SK-N-SH (cell line): ENCODE results near the gene RBL2. TPM values are rescaled to one million over a fixed set of nuclear protein-coding genes. Genes with fewer than 3 reads are reported as not detected.

Source experiments
- CTCF ChIA-PET: fragments of 300-600, 350-600 bp; formaldehyde crosslinking; extraction: SDS; loops from one replicate; lab custom pipeline; 2021; lab: Yijun Ruan, JAX
- POLR2A ChIA-PET: fragments of 350-600 bp; sonication (Branson Sonifier 250); formaldehyde crosslinking; extraction: SDS; loops from one replicate; lab custom pipeline; 2020; ENCODE audit warnings: antibody characterized with exemption, inconsistent platforms; lab: Yijun Ruan, JAX
- DNase-seq: peaks from one replicate; pipeline ENCODE4 v3.0.0; 2012
- H2AFZ ChIP-seq: fragments of 200-600 bp; sonication (generic); 2 replicates; pipeline ENCODE4 v1.8.1; 2016; ENCODE audit warnings: antibody characterized with exemption, mild to moderate bottlenecking, low read depth
- H3F3A ChIP-seq: fragments of 200-600 bp; sonication (generic); replicated peaks from 2 replicates; pipeline ENCODE3; 2016; ENCODE audit warnings: antibody characterized with exemption, mild to moderate bottlenecking; ENCODE audit not compliant: insufficient read depth
- H3K27ac ChIP-seq, 2 experiments: fragments of 200-500 bp in 1 of 2; fragments of 200-600 bp in 1 of 2; sonication (Bioruptor generic) in 1 of 2; sonication (generic), shearing (Covaris generic) in 1 of 2; 2 replicates each; pipeline versions ENCODE4 v1.5.1 to v1.6.1; 2014 to 2016; ENCODE audit warnings: low read depth in 2 of 2, inconsistent platforms in 1 of 2, low read length in 1 of 2, mild to moderate bottlenecking in 1 of 2, mixed read lengths in 1 of 2
- H3K27me3 ChIP-seq: fragments of 200-600 bp; sonication (generic), shearing (Covaris generic); 2 replicates; pipeline ENCODE4 v1.6.1; 2016; ENCODE audit warnings: mixed run types; ENCODE audit not compliant: insufficient read depth
- H3K36me3 ChIP-seq, 2 experiments: fragments of 200-500 bp in 1 of 2; fragments of 200-600 bp in 1 of 2; sonication (Bioruptor generic) in 1 of 2; sonication (generic) in 1 of 2; replicated peaks in 1 of 2; 2 replicates each; pipeline versions ENCODE3 to v1.5.1; 2014 to 2016; ENCODE audit warnings: low read length in 1 of 2, mild to moderate bottlenecking in 1 of 2; ENCODE audit not compliant: insufficient read depth in 2 of 2, control insufficient read depth in 1 of 2
- H3K4me1 ChIP-seq, 2 experiments: fragments of 200-500 bp in 1 of 2; fragments of 200-600 bp in 1 of 2; sonication (Bioruptor generic) in 1 of 2; sonication (generic), shearing (Covaris generic) in 1 of 2; 2 replicates each; pipeline versions ENCODE4 v1.5.1 to v1.6.1; 2014 to 2016; ENCODE audit warnings: low read depth in 1 of 2, low read length in 1 of 2, mixed run types in 1 of 2; ENCODE audit not compliant: insufficient read depth in 2 of 2, control insufficient read depth in 1 of 2
- H3K4me2 ChIP-seq: fragments of 200-600 bp; sonication (generic), shearing (Covaris generic); 2 replicates; pipeline ENCODE4 v1.6.1; 2017; ENCODE audit warnings: mixed run types
- H3K4me3 ChIP-seq, 2 experiments: fragments of 200-500 bp in 1 of 2; fragments of 200-600 bp in 1 of 2; sonication (Bioruptor generic) in 1 of 2; sonication (generic), shearing (Covaris generic) in 1 of 2; 2 replicates each; pipeline versions ENCODE4 v1.5.1 to v1.8.1; 2014 to 2016; ENCODE audit warnings: low read depth in 2 of 2, inconsistent platforms in 1 of 2, low read length in 1 of 2, mild to moderate bottlenecking in 1 of 2, mixed read lengths in 1 of 2, moderate library complexity in 1 of 2
- H3K79me2 ChIP-seq: fragments of 200-600 bp; sonication (generic); 2 replicates; pipeline ENCODE4 v1.8.1; 2017; ENCODE audit warnings: mild to moderate bottlenecking; ENCODE audit not compliant: insufficient read depth
- H3K9ac ChIP-seq: fragments of 200-600 bp; sonication (generic); 2 replicates; pipeline ENCODE4 v1.6.1; 2017; ENCODE audit warnings: mixed run types
- H3K9me2 ChIP-seq: fragments of 200-600 bp; sonication (generic); 2 replicates; pipeline ENCODE4 v1.6.1; 2017; ENCODE audit warnings: mixed run types
- H3K9me3 ChIP-seq: fragments of 200-600 bp; sonication (generic); 2 replicates; pipeline ENCODE4 v1.6.1; 2017; ENCODE audit warnings: mixed run types, mild to moderate bottlenecking, moderate library complexity
- H4K20me1 ChIP-seq: fragments of 200-600 bp; sonication (generic); 2 replicates; pipeline ENCODE4 v1.6.1; 2017; ENCODE audit warnings: mild to moderate bottlenecking, mixed run types; ENCODE audit not compliant: insufficient read depth
- ELF1 ChIP-seq: IDR thresholded peaks from 2 replicates; pipeline ENCODE4 v1.4.0; 2012
- EP300 ChIP-seq, 2 experiments: IDR thresholded peaks; 2 replicates each; pipeline versions ENCODE4 v1.4.0 to v1.6.1; 2012; ENCODE audit warnings: borderline replicate concordance in 1 of 2, low read depth in 1 of 2, low read length in 1 of 2
- FOSL2 ChIP-seq: IDR thresholded peaks from 2 replicates; pipeline ENCODE4 v1.4.0; 2012; ENCODE audit warnings: low read depth, mild to moderate bottlenecking, moderate library complexity, borderline replicate concordance
- GABPA ChIP-seq: IDR thresholded peaks from 2 replicates; pipeline ENCODE4 v1.4.0; 2012; ENCODE audit warnings: low read depth, mild to moderate bottlenecking
- GATA2 ChIP-seq: sonication (generic); formaldehyde crosslinking; IDR thresholded peaks from 2 replicates; pipeline ENCODE4 v1.5.0; 2020; ENCODE audit warnings: mild to moderate bottlenecking, missing genetic modification reagents
- JUND ChIP-seq: IDR thresholded peaks from 2 replicates; pipeline ENCODE4 v1.4.0; 2012
- MEF2A ChIP-seq: IDR thresholded peaks from 2 replicates; pipeline ENCODE4 v1.4.0; 2012; ENCODE audit warnings: low read depth, borderline replicate concordance
- MXI1 ChIP-seq: IDR thresholded peaks from 2 replicates; pipeline ENCODE4 v1.6.1; 2012; ENCODE audit warnings: mild to moderate bottlenecking, low read depth, low read length, improper control_type of control experiment
- NFIC ChIP-seq: IDR thresholded peaks from 2 replicates; pipeline ENCODE4 v1.4.0; 2012; ENCODE audit warnings: borderline replicate concordance
- RCOR1 ChIP-seq: fragments of 150-350 bp; IDR thresholded peaks from 2 replicates; pipeline ENCODE4 v1.6.1; 2017; ENCODE audit warnings: antibody characterized with exemption, low read length
- RFX5 ChIP-seq: IDR thresholded peaks from 2 replicates; pipeline ENCODE4 v1.6.1; 2012; ENCODE audit warnings: mild to moderate bottlenecking, improper control_type of control experiment, low read length
- SMC3 ChIP-seq: IDR thresholded peaks from 2 replicates; pipeline ENCODE4 v1.6.1; 2012; ENCODE audit warnings: low read depth, low read length, improper control_type of control experiment
- TAF1 ChIP-seq: IDR thresholded peaks from 2 replicates; pipeline ENCODE4 v1.6.1; 2012; ENCODE audit warnings: low read depth, mild to moderate bottlenecking, low read length, moderate library complexity, borderline replicate concordance
- TCF12 ChIP-seq: IDR thresholded peaks from 2 replicates; pipeline ENCODE4 v1.4.0; 2012
- YY1 ChIP-seq: IDR thresholded peaks from 2 replicates; pipeline ENCODE4 v1.4.0; 2012; ENCODE audit warnings: low read depth, mild to moderate bottlenecking
- WGBS: methylation state at CpG from one replicate; pipeline ENCODE4 v1.1.6; 2017; ENCODE audit warnings: low lambda C conversion rate; 5-methylcytosine and 5-hydroxymethylcytosine counted together
- polyA plus RNA-seq, 3 experiments: library from polyadenylated mRNA; depleted of rRNA; stranded (reverse); fragments of >200 nt; gene quantifications; 2 replicates each; pipeline ENCODE4 v1.2.3, GENCODE V29; 2012
- TF ChIP-seq, protein P1 (sequence below): IDR thresholded peaks from 2 replicates; pipeline ENCODE4 v1.6.1; 2012; ENCODE audit warnings: mild to moderate bottlenecking, low read depth, low read length, moderate library complexity
- TF ChIP-seq, protein P2 (sequence below): IDR thresholded peaks from 2 replicates; pipeline ENCODE4 v1.4.0; 2012; ENCODE audit warnings: low read depth
- TF ChIP-seq, protein P3 (sequence below): fragments of 150-350 bp; IDR thresholded peaks from 2 replicates; pipeline ENCODE4 v1.6.1; 2017; ENCODE audit warnings: antibody characterized with exemption, low read length, low read depth, borderline replicate concordance
- TF ChIP-seq, protein P4 (sequence below): fragments of 200-600 bp; sonication (generic); IDR thresholded peaks from 2 replicates; pipeline ENCODE4 v1.6.1; 2017; ENCODE audit warnings: antibody characterized with exemption, mild to moderate bottlenecking, moderate library complexity

Gene RBL2
- polyA plus RNA-seq, 1 of the 3 experiments (the other 2 are of a cell fraction), result 28.0 TPM

DNA sequence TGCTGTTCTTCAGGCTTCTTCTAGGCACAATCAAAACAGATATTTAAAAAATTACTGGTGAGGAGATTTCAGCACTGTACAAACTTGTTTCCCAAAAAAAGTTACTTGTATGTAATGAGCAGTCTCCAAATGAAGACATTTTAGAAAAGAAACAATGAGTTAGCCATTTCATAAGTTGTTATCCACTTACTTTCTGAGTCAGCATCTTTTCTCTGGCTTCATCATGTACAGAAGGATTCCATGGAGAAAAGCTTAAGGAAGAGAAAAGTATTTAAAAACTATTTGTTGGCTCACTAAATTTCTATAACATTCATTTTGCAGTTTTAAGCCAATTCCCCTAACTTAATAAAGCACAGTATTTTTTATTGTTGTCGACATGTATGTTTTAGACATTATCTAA lies 58.2 kb downstream of the RBL2 start:
- Histone ChIP-seq H3K4me3 (no peak overlapping the region), H3K36me3 (peaks cover 71 to 83% of the 10 kb centered on the region in 2 experiments), H3K9me2 (no peaks in the 10 kb centered on the region)
- no peak for TF ChIP-seq ELF1
- no peak for TF ChIP-seq YY1
- TF ChIP-seq NFIC, result no peak
- TF ChIP-seq, protein P1, sequence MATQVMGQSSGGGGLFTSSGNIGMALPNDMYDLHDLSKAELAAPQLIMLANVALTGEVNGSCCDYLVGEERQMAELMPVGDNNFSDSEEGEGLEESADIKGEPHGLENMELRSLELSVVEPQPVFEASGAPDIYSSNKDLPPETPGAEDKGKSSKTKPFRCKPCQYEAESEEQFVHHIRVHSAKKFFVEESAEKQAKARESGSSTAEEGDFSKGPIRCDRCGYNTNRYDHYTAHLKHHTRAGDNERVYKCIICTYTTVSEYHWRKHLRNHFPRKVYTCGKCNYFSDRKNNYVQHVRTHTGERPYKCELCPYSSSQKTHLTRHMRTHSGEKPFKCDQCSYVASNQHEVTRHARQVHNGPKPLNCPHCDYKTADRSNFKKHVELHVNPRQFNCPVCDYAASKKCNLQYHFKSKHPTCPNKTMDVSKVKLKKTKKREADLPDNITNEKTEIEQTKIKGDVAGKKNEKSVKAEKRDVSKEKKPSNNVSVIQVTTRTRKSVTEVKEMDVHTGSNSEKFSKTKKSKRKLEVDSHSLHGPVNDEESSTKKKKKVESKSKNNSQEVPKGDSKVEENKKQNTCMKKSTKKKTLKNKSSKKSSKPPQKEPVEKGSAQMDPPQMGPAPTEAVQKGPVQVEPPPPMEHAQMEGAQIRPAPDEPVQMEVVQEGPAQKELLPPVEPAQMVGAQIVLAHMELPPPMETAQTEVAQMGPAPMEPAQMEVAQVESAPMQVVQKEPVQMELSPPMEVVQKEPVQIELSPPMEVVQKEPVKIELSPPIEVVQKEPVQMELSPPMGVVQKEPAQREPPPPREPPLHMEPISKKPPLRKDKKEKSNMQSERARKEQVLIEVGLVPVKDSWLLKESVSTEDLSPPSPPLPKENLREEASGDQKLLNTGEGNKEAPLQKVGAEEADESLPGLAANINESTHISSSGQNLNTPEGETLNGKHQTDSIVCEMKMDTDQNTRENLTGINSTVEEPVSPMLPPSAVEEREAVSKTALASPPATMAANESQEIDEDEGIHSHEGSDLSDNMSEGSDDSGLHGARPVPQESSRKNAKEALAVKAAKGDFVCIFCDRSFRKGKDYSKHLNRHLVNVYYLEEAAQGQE, result no peak
- TF ChIP-seq, protein P2, sequence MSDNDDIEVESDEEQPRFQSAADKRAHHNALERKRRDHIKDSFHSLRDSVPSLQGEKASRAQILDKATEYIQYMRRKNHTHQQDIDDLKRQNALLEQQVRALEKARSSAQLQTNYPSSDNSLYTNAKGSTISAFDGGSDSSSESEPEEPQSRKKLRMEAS, result no peak
- TF ChIP-seq MEF2A, result no peak
- TF ChIP-seq EP300 (IDR thresholded peaks at IDR 0.05; ENCODE audit: borderline replicate concordance in 1 of 2, low read depth in 1 of 2, low read length in 1 of 2), result no peak
- TF ChIP-seq GABPA, result no peak
- no peak for TF ChIP-seq TAF1
- no peak for TF ChIP-seq SMC3
- no peak for TF ChIP-seq GATA2 (CRISPR knock-in tag)
- no peak for TF ChIP-seq MXI1
- TF ChIP-seq JUND, result no peak
- TF ChIP-seq, protein P3, sequence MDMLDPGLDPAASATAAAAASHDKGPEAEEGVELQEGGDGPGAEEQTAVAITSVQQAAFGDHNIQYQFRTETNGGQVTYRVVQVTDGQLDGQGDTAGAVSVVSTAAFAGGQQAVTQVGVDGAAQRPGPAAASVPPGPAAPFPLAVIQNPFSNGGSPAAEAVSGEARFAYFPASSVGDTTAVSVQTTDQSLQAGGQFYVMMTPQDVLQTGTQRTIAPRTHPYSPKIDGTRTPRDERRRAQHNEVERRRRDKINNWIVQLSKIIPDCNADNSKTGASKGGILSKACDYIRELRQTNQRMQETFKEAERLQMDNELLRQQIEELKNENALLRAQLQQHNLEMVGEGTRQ, result no peak
- no peak for TF ChIP-seq FOSL2
- no peak for TF ChIP-seq TCF12
- no peak for TF ChIP-seq RFX5
- TF ChIP-seq, protein P4, sequence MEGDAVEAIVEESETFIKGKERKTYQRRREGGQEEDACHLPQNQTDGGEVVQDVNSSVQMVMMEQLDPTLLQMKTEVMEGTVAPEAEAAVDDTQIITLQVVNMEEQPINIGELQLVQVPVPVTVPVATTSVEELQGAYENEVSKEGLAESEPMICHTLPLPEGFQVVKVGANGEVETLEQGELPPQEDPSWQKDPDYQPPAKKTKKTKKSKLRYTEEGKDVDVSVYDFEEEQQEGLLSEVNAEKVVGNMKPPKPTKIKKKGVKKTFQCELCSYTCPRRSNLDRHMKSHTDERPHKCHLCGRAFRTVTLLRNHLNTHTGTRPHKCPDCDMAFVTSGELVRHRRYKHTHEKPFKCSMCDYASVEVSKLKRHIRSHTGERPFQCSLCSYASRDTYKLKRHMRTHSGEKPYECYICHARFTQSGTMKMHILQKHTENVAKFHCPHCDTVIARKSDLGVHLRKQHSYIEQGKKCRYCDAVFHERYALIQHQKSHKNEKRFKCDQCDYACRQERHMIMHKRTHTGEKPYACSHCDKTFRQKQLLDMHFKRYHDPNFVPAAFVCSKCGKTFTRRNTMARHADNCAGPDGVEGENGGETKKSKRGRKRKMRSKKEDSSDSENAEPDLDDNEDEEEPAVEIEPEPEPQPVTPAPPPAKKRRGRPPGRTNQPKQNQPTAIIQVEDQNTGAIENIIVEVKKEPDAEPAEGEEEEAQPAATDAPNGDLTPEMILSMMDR, result no peak
- no peak for TF ChIP-seq RCOR1
- TF ChIP-seq, all 33 proteins: peak for 0
- DNase-seq, result no peak
- Histone ChIP-seq H3K9me3 (no peaks in the 10 kb centered on the region), H3K79me2 (no peaks in the 10 kb centered on the region), H3K4me1 (no peaks in the 10 kb centered on the region), H3K27ac (no peak overlapping the region), H3K27me3 (no peaks in the 10 kb centered on the region), H2AFZ (no peak overlapping the region), H3F3A (no peaks in the 10 kb centered on the region), H4K20me1 (no peaks in the 10 kb centered on the region), H3K9ac (no peak overlapping the region), H3K4me2 (no peak overlapping the region)
- ChIA-PET POLR2A (no interaction called here), CTCF (no interaction called here)
- WGBS, result 100% methylated on average over 1 of the region's 1 CpG
